Measurements from ENCODE around the gene MYCBP2.

The MYCBP2 gene

DNA sequence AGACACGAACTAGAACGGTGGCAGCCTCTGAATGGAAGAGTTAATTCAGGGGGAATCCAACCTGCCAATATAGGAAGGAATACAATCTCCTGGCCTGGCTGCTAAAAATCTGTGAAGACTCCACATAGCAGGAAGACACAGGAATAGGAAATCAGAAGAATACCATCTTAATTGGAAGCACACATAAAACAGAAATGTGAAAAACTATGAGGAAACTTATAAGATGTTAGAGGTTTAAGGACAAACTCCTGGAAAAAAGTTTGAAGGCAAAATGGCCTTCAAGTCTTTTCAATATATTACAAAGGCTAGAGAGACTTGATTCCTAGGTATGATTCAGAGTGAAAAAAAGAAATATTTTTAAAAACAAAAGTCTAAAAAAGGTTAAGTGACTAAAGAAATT, 221.8 kb downstream of the MYCBP2 start:
- H3K79me2 ChIP-seq (ENCODE audit: control insufficient read depth, insufficient read depth, low read length), result no peaks in the 10 kb centered on the region
- H3K56ac ChIP-seq (ENCODE audit: low read length), result no peak overlapping the region
- no peak overlapping the region for H3K4me3 ChIP-seq (ENCODE audit: low read length)
- H3K9ac ChIP-seq (ENCODE audit: low read length), result no peak overlapping the region
- no peaks in the 10 kb centered on the region for H3K36me3 ChIP-seq (ENCODE audit: control insufficient read depth, insufficient read depth, low read length)
- H3K4me1 ChIP-seq (ENCODE audit: control insufficient read depth, low read depth, low read length), result no peaks in the 10 kb centered on the region
- no peak overlapping the region for H2BK120ac ChIP-seq (ENCODE audit: low read depth, low read length)
- H2BK15ac ChIP-seq (replicated peaks; ENCODE audit: low read depth), result no peak overlapping the region
- no peak for DNase-seq
- H3K23ac ChIP-seq (ENCODE audit: low read length), result no peak overlapping the region
- H2AK5ac ChIP-seq (ENCODE audit: low read length), result no peak overlapping the region
- H3K4ac ChIP-seq (ENCODE audit: low read depth, low read length), result no peak overlapping the region
- WGBS (ENCODE audit: extremely low coverage, insufficient coverage, low lambda C conversion rate), result no CpG with 5 or more reads among the region's 2 CpGs
- no peaks in the 10 kb centered on the region for H3K79me1 ChIP-seq (ENCODE audit: low read length)
- H3K4me2 ChIP-seq (ENCODE audit: low read length), result no peak overlapping the region
- H4K8ac ChIP-seq (ENCODE audit: low read depth, low read length), result no peak overlapping the region
- no peak overlapping the region for H4K5ac ChIP-seq (ENCODE audit: low read length)
- no peak overlapping the region for H3K18ac ChIP-seq (ENCODE audit: low read length)
- no peak overlapping the region for H2BK5ac ChIP-seq (ENCODE audit: low read length)
- no peak overlapping the region for H3K27ac ChIP-seq (ENCODE audit: low read depth, low read length)
- no peaks in the 10 kb centered on the region for H3K27me3 ChIP-seq (ENCODE audit: insufficient read depth, low read length, poor library complexity)

- WGBS (ENCODE audit: extremely low coverage, insufficient coverage, low lambda C conversion rate), result no CpG with 5 or more reads among the region's 3 CpGs
- no peak overlapping the region for H3K4ac ChIP-seq (ENCODE audit: low read depth, low read length)
- DNase-seq, result no peak
- no peak overlapping the region for H2BK15ac ChIP-seq (replicated peaks; ENCODE audit: low read depth)
- no peak overlapping the region for H3K4me3 ChIP-seq (ENCODE audit: low read length)
- no peaks in the 10 kb centered on the region for H3K36me3 ChIP-seq (ENCODE audit: control insufficient read depth, insufficient read depth, low read length)
- no peak overlapping the region for H3K9ac ChIP-seq (ENCODE audit: low read length)
- H3K79me1 ChIP-seq (ENCODE audit: low read length), result no peaks in the 10 kb centered on the region
- H3K79me2 ChIP-seq (ENCODE audit: control insufficient read depth, insufficient read depth, low read length), result no peaks in the 10 kb centered on the region
- H3K23ac ChIP-seq (ENCODE audit: low read length), result no peak overlapping the region
- no peak overlapping the region for H4K5ac ChIP-seq (ENCODE audit: low read length)
- H4K8ac ChIP-seq (ENCODE audit: low read depth, low read length), result no peak overlapping the region
- H3K18ac ChIP-seq (ENCODE audit: low read length), result no peak overlapping the region
- no peak overlapping the region for H2AK5ac ChIP-seq (ENCODE audit: low read length)
- H2BK120ac ChIP-seq (ENCODE audit: low read depth, low read length), result no peak overlapping the region
- no peak overlapping the region for H3K56ac ChIP-seq (ENCODE audit: low read length)
- no peaks in the 10 kb centered on the region for H3K4me1 ChIP-seq (ENCODE audit: control insufficient read depth, low read depth, low read length)
- no peak overlapping the region for H3K27ac ChIP-seq (ENCODE audit: low read depth, low read length)
- no peaks in the 10 kb centered on the region for H3K27me3 ChIP-seq (ENCODE audit: insufficient read depth, low read length, poor library complexity)
- H3K4me2 ChIP-seq (ENCODE audit: low read length), result no peak overlapping the region
- H2BK5ac ChIP-seq (ENCODE audit: low read length), result no peak overlapping the region
Measured at GRCh38 chr13:77099415-77099814, 227.5 kb downstream of the MYCBP2 start.

- Histone ChIP-seq H2BK120ac (ENCODE audit: low read depth, low read length) (no peak overlapping the region), H3K56ac (ENCODE audit: low read length) (no peak overlapping the region), H3K4me3 (ENCODE audit: low read length) (no peak overlapping the region), H4K8ac (ENCODE audit: low read depth, low read length) (no peak overlapping the region), H3K18ac (ENCODE audit: low read length) (no peak overlapping the region), H3K4ac (ENCODE audit: low read depth, low read length) (no peak overlapping the region), H3K4me1 (ENCODE audit: control insufficient read depth, low read depth, low read length) (no peaks in the 10 kb centered on the region), H3K9ac (ENCODE audit: low read length) (no peak overlapping the region), H2BK15ac (replicated peaks; ENCODE audit: low read depth) (no peak overlapping the region), H4K5ac (ENCODE audit: low read length) (no peak overlapping the region), H3K79me1 (ENCODE audit: low read length) (no peaks in the 10 kb centered on the region), H3K27me3 (ENCODE audit: insufficient read depth, low read length, poor library complexity) (no peaks in the 10 kb centered on the region), H3K27ac (ENCODE audit: low read depth, low read length) (no peak overlapping the region), H3K36me3 (ENCODE audit: control insufficient read depth, insufficient read depth, low read length) (no peaks in the 10 kb centered on the region), H3K79me2 (ENCODE audit: control insufficient read depth, insufficient read depth, low read length) (no peaks in the 10 kb centered on the region), H2BK5ac (ENCODE audit: low read length) (no peak overlapping the region), H3K4me2 (ENCODE audit: low read length) (no peak overlapping the region), H2AK5ac (ENCODE audit: low read length) (no peak overlapping the region), H3K23ac (ENCODE audit: low read length) (no peak overlapping the region)
- no CpG with 5 or more reads among the region's 4 CpGs for WGBS (ENCODE audit: extremely low coverage, insufficient coverage, low lambda C conversion rate)
- no peak for DNase-seq
Measured at GRCh38 chr13:77095288-77095687, 231.6 kb downstream of the MYCBP2 start.

- Histone ChIP-seq H3K27ac (ENCODE audit: low read depth, low read length) (no peak overlapping the region), H3K4me2 (ENCODE audit: low read length) (no peak overlapping the region), H2AK5ac (ENCODE audit: low read length) (no peak overlapping the region), H4K8ac (ENCODE audit: low read depth, low read length) (no peak overlapping the region), H2BK120ac (ENCODE audit: low read depth, low read length) (no peak overlapping the region), H3K9ac (ENCODE audit: low read length) (no peak overlapping the region), H3K4ac (ENCODE audit: low read depth, low read length) (no peak overlapping the region), H3K79me2 (ENCODE audit: control insufficient read depth, insufficient read depth, low read length) (no peaks in the 10 kb centered on the region), H4K5ac (ENCODE audit: low read length) (no peak overlapping the region), H3K4me3 (ENCODE audit: low read length) (no peak overlapping the region), H3K36me3 (ENCODE audit: control insufficient read depth, insufficient read depth, low read length) (no peaks in the 10 kb centered on the region), H2BK15ac (replicated peaks; ENCODE audit: low read depth) (no peak overlapping the region), H3K27me3 (ENCODE audit: insufficient read depth, low read length, poor library complexity) (no peaks in the 10 kb centered on the region), H2BK5ac (ENCODE audit: low read length) (no peak overlapping the region), H3K79me1 (ENCODE audit: low read length) (no peaks in the 10 kb centered on the region), H3K18ac (ENCODE audit: low read length) (no peak overlapping the region), H3K4me1 (ENCODE audit: control insufficient read depth, low read depth, low read length) (no peaks in the 10 kb centered on the region), H3K23ac (ENCODE audit: low read length) (no peak overlapping the region), H3K56ac (ENCODE audit: low read length) (no peak overlapping the region)
- no CpG with 5 or more reads among the region's 3 CpGs for WGBS (ENCODE audit: extremely low coverage, insufficient coverage, low lambda C conversion rate)
- no peak for DNase-seq
Measured at GRCh38 chr13:77094773-77095172, 232.1 kb downstream of the MYCBP2 start.

- H3K4me1 ChIP-seq (ENCODE audit: control insufficient read depth, low read depth, low read length), result no peaks in the 10 kb centered on the region
Measured at GRCh38 chr13:77093735-77094134, 233.2 kb downstream of the MYCBP2 start.

GRCh38 chr13:77084755-77085154, 242.1 kb downstream of the MYCBP2 start:
- Histone ChIP-seq H3K23ac (ENCODE audit: low read length) (no peak overlapping the region), H4K5ac (ENCODE audit: low read length) (no peak overlapping the region), H3K4me3 (ENCODE audit: low read length) (no peak overlapping the region), H3K56ac (ENCODE audit: low read length) (no peak overlapping the region), H3K18ac (ENCODE audit: low read length) (no peak overlapping the region), H2BK15ac (replicated peaks; ENCODE audit: low read depth) (no peak overlapping the region), H3K79me2 (ENCODE audit: control insufficient read depth, insufficient read depth, low read length) (no peaks in the 10 kb centered on the region), H3K27ac (ENCODE audit: low read depth, low read length) (no peak overlapping the region), H2BK120ac (ENCODE audit: low read depth, low read length) (no peak overlapping the region), H3K36me3 (ENCODE audit: control insufficient read depth, insufficient read depth, low read length) (no peaks in the 10 kb centered on the region), H4K8ac (ENCODE audit: low read depth, low read length) (no peak overlapping the region), H3K79me1 (ENCODE audit: low read length) (no peaks in the 10 kb centered on the region), H3K4ac (ENCODE audit: low read depth, low read length) (no peak overlapping the region), H2AK5ac (ENCODE audit: low read length) (no peak overlapping the region), H3K4me1 (ENCODE audit: control insufficient read depth, low read depth, low read length) (no peaks in the 10 kb centered on the region), H3K27me3 (ENCODE audit: insufficient read depth, low read length, poor library complexity) (no peaks in the 10 kb centered on the region), H3K4me2 (ENCODE audit: low read length) (no peak overlapping the region), H3K9ac (ENCODE audit: low read length) (no peak overlapping the region), H2BK5ac (ENCODE audit: low read length) (no peak overlapping the region)
- no CpG with 5 or more reads among the region's 2 CpGs for WGBS (ENCODE audit: extremely low coverage, insufficient coverage, low lambda C conversion rate)
- no peak for DNase-seq

More at GRCh38 chr13:77093735-77094134, 233.2 kb downstream of the MYCBP2 start:
- Histone ChIP-seq H3K4me3 (ENCODE audit: low read length) (no peak overlapping the region), H3K36me3 (ENCODE audit: control insufficient read depth, insufficient read depth, low read length) (no peaks in the 10 kb centered on the region), H3K18ac (ENCODE audit: low read length) (no peak overlapping the region), H3K27ac (ENCODE audit: low read depth, low read length) (no peak overlapping the region), H3K79me1 (ENCODE audit: low read length) (no peaks in the 10 kb centered on the region), H2BK120ac (ENCODE audit: low read depth, low read length) (no peak overlapping the region), H3K9ac (ENCODE audit: low read length) (no peak overlapping the region), H2BK5ac (ENCODE audit: low read length) (no peak overlapping the region), H4K5ac (ENCODE audit: low read length) (no peak overlapping the region), H4K8ac (ENCODE audit: low read depth, low read length) (no peak overlapping the region), H3K56ac (ENCODE audit: low read length) (no peak overlapping the region), H3K27me3 (ENCODE audit: insufficient read depth, low read length, poor library complexity) (no peaks in the 10 kb centered on the region), H3K4ac (ENCODE audit: low read depth, low read length) (no peak overlapping the region), H3K4me2 (ENCODE audit: low read length) (no peak overlapping the region), H2AK5ac (ENCODE audit: low read length) (no peak overlapping the region), H3K23ac (ENCODE audit: low read length) (no peak overlapping the region), H2BK15ac (replicated peaks; ENCODE audit: low read depth) (no peak overlapping the region), H3K79me2 (ENCODE audit: control insufficient read depth, insufficient read depth, low read length) (no peaks in the 10 kb centered on the region)
- WGBS (ENCODE audit: extremely low coverage, insufficient coverage, low lambda C conversion rate), result no CpG with 5 or more reads among the region's 1 CpG
- DNase-seq, result no peak

All from mesendoderm (in vitro differentiated cells).